K562 (cell line): ENCODE data around the gene NPEPL1. TPM values are rescaled to one million over a fixed set of nuclear protein-coding genes. Genes with fewer than 3 reads are reported as not detected.

Source experiments
- ATAC-seq: fragments of 200-7000 bp; cut with Tn5 transposase; 3 replicates; pipeline ENCODE4 v1.9.1; 2020; ENCODE audit warnings: moderate library complexity
- BruUV-seq: library from RNA; stranded (reverse); fragments of 400-500 nt; replicated peaks from 2 replicates; lab custom pipeline; 2021; lab: Mats Ljungman, UMichigan
- CTCF ChIA-PET: fragments of 300-600 bp; formaldehyde crosslinking; extraction: SDS; loops from one replicate; lab custom pipeline; 2021; ENCODE audit warnings: low intra/inter-chr PET ratio; lab: Yijun Ruan, JAX
- POLR2A ChIA-PET: fragments of 300-600, 350-650 bp; sonication (Branson Sonifier 250); formaldehyde crosslinking; extraction: SDS; loops from one replicate; lab custom pipeline; 2021; ENCODE audit warnings: antibody characterized with exemption, inconsistent platforms; lab: Yijun Ruan, JAX
- DNase-seq, 4 experiments: peaks; one replicate each; pipeline versions ENCODE4 v3.0.0 to v3.0.0-alpha.2; 2011 to 2018; ENCODE audit warnings: low spot score in 3 of 4, mixed read lengths in 3 of 4; ENCODE audit errors: extremely low read depth in 1 of 4
- FAIRE-seq: peaks from 2 replicates; lab custom pipeline; 2011; peaks lifted over from hg19 to GRCh38; lab: Jason Lieb, UNC
- H2AFZ ChIP-seq: 2 replicates; pipeline ENCODE4 v1.6.0; 2011; ENCODE audit warnings: low read depth, low read length, control low read depth, inconsistent platforms
- H3K27ac ChIP-seq: fragments of 200-600 bp; 3 replicates; pipeline ENCODE4 v1.8.0; 2011; ENCODE audit warnings: low read depth, mild to moderate bottlenecking, control low read depth, inconsistent platforms, low read length, moderate library complexity, mixed read lengths; ENCODE audit errors: extremely low read depth
- H3K27me3 ChIP-seq, 2 experiments: fragments of 300-600 bp in 1 of 2; 2 replicates in 1 of 2; 3 replicates in 1 of 2; pipeline versions ENCODE4 v1.6.0 to v1.8.0; 2011; ENCODE audit warnings: inconsistent platforms in 2 of 2, low read length in 2 of 2, mild to moderate bottlenecking in 1 of 2, mixed read lengths in 1 of 2, moderate library complexity in 1 of 2; ENCODE audit not compliant: control insufficient read depth in 2 of 2, insufficient read depth in 2 of 2
- H3K36me3 ChIP-seq: fragments of 300-600 bp; 3 replicates; pipeline ENCODE4 v1.8.0; 2011; ENCODE audit warnings: mild to moderate bottlenecking, low read length, inconsistent platforms; ENCODE audit not compliant: control insufficient read depth, insufficient read depth
- H3K4me1 ChIP-seq, 2 experiments: fragments of 200-600 bp in 1 of 2; replicated peaks in 1 of 2; 2 replicates in 1 of 2; 3 replicates in 1 of 2; pipeline versions ENCODE4 v1.5.1 to v1.8.0; 2011; ENCODE audit warnings: inconsistent platforms in 2 of 2, low read length in 2 of 2, mild to moderate bottlenecking in 1 of 2, mixed read lengths in 1 of 2, moderate library complexity in 1 of 2; ENCODE audit not compliant: control insufficient read depth in 2 of 2, insufficient read depth in 2 of 2
- H3K4me2 ChIP-seq: 2 replicates; pipeline ENCODE4 v1.6.1; 2011; ENCODE audit warnings: low read length, control low read depth, inconsistent platforms, mixed read lengths; ENCODE audit not compliant: insufficient read depth
- H3K4me3 ChIP-seq: fragments of 200-600 bp; sonication (generic), shearing (Covaris generic); 2 replicates; pipeline ENCODE4 v1.5.1; 2016; ENCODE audit warnings: control low read depth, inconsistent platforms
- H3K79me2 ChIP-seq: fragments of 200-600 bp; 3 replicates; pipeline ENCODE4 v1.8.0; 2011; ENCODE audit warnings: low read length, inconsistent platforms; ENCODE audit not compliant: control insufficient read depth, insufficient read depth
- H3K9ac ChIP-seq, 2 experiments: 2 replicates each; pipeline versions ENCODE4 v1.6.0 to v1.6.1; 2011; ENCODE audit warnings: low read depth in 2 of 2, low read length in 2 of 2, control low read depth in 1 of 2, inconsistent platforms in 1 of 2, mild to moderate bottlenecking in 1 of 2, mixed read lengths in 1 of 2; ENCODE audit not compliant: insufficient read depth in 1 of 2
- H3K9me1 ChIP-seq: one replicate; pipeline ENCODE4 v1.6.0; 2011; ENCODE audit warnings: inconsistent platforms, mild to moderate bottlenecking, low read length, moderate library complexity; ENCODE audit not compliant: control insufficient read depth, insufficient read depth
- H3K9me3 ChIP-seq: replicated peaks from 2 replicates; pipeline ENCODE4 v1.5.1; 2011; ENCODE audit warnings: low read depth, low read length, inconsistent platforms; ENCODE audit not compliant: control insufficient read depth, insufficient read depth
- H4K20me1 ChIP-seq: replicated peaks from 2 replicates; pipeline ENCODE4 v1.6.1; 2011; ENCODE audit warnings: low read length, inconsistent platforms, mixed read lengths; ENCODE audit not compliant: control insufficient read depth, insufficient read depth
- ATF3 ChIP-seq, 2 experiments: fragments of 450-650 bp in 1 of 2; sonication (generic) in 1 of 2; formaldehyde crosslinking in 1 of 2; IDR thresholded peaks in 1 of 2; conservative IDR thresholded peaks in 1 of 2; 2 replicates each; pipeline versions ENCODE4 v1.6.1 to v1.8.1; 2016 to 2023; ENCODE audit warnings: mild to moderate bottlenecking in 2 of 2, moderate library complexity in 2 of 2, inconsistent platforms in 1 of 2, missing genetic modification reagents in 1 of 2
- CEBPG ChIP-seq, 3 experiments: fragments of 200-800 bp in 1 of 3; sonication (Bioruptor generic) in 1 of 3; sonication (generic) in 1 of 3; formaldehyde crosslinking in 1 of 3; IDR thresholded peaks in 2 of 3; conservative IDR thresholded peaks in 1 of 3; 2 replicates each; pipeline versions ENCODE4 v1.6.1 to v1.8.0; 2016 to 2022; ENCODE audit warnings: missing compliant biosample characterization in 2 of 3, missing genetic modification characterization in 2 of 3, mild to moderate bottlenecking in 1 of 3, missing genetic modification reagents in 1 of 3
- FOXJ3 ChIP-seq: sonication (generic); formaldehyde crosslinking; IDR thresholded peaks from 2 replicates; pipeline ENCODE4 v1.4.0; 2020; ENCODE audit warnings: mild to moderate bottlenecking, missing genetic modification reagents
- FOXP1 ChIP-seq: sonication (generic); formaldehyde crosslinking; IDR thresholded peaks from 2 replicates; pipeline ENCODE4 v1.8.0; 2022; ENCODE audit warnings: mild to moderate bottlenecking, missing genetic modification reagents
- LCOR ChIP-seq: sonication (generic); formaldehyde crosslinking; IDR thresholded peaks from 2 replicates; pipeline ENCODE4 v1.8.0; 2022; ENCODE audit warnings: mild to moderate bottlenecking, missing genetic modification reagents
- MCM5 ChIP-seq: fragments of 450-650 bp; IDR thresholded peaks from 2 replicates; pipeline ENCODE4 v1.6.1; 2016; ENCODE audit warnings: low read depth
- NFXL1 ChIP-seq: fragments of 450-650 bp; formaldehyde crosslinking; IDR thresholded peaks from 2 replicates; pipeline ENCODE4 v1.4.0; 2021; ENCODE audit warnings: mild to moderate bottlenecking
- PHB ChIP-seq: fragments of 250-450 bp; sonication (Bioruptor Pico); IDR thresholded peaks from 2 replicates; pipeline ENCODE4 v1.5.0; 2021
- TAF15 ChIP-seq: fragments of 200-400 bp; formaldehyde crosslinking; IDR thresholded peaks from 2 replicates; pipeline ENCODE4 v1.6.1; 2017; ENCODE audit warnings: mild to moderate bottlenecking, low read depth, low read length, moderate library complexity
- TCF7 ChIP-seq: sonication (generic); IDR thresholded peaks from 2 replicates; pipeline ENCODE4 v1.6.1; 2016; ENCODE audit warnings: antibody characterized with exemption, borderline replicate concordance
- ZNF41 ChIP-seq: fragments of 250-450 bp; sonication (Bioruptor Pico); conservative IDR thresholded peaks from 2 replicates; pipeline ENCODE4 v1.4.0; 2020; ENCODE audit warnings: mild to moderate bottlenecking
- ZNF57 ChIP-seq: fragments of 450-650 bp; formaldehyde crosslinking; IDR thresholded peaks from 2 replicates; pipeline ENCODE4 v1.4.0; 2020; ENCODE audit warnings: mild to moderate bottlenecking, moderate library complexity
- WGBS: fragments of 100-300 bp; shearing (Covaris generic); methylation state at CpG from one replicate; pipeline ENCODE4 v1.1.6; 2016; ENCODE audit warnings: low coverage, mixed read lengths; ENCODE audit not compliant: insufficient coverage; ENCODE audit errors: missing lambda C conversion rate; 5-methylcytosine and 5-hydroxymethylcytosine counted together
- in situ Hi-C: fragments of 300-500 bp; cut with MboI; formaldehyde crosslinking; loops from 4 replicates; pipeline ENCODE4 v1.15.0; 2018; ENCODE audit warnings: inconsistent platforms, mixed read lengths
- intact Hi-C: fragments of 100-400 bp; cut with micrococcal nuclease; formaldehyde crosslinking; loops from 2 replicates; pipeline ENCODE4 v1.14.2; 2022
- polyA plus RNA-seq, 8 experiments: library from polyadenylated mRNA; depleted of rRNA in 4 of 8; stranded (reverse) in 5 of 8; unstranded in 3 of 8; fragments of >200 nt; fragmentation: Nextera tagmentation in 2 of 8; fragmentation: Illumina TruSeq in 1 of 8; extraction: Ambion mirVana in 2 of 8; extraction: Trizol in 1 of 8; gene quantifications; 2 replicates each; pipeline versions ENCODE4 v1.2.1 to v1.2.3, GENCODE V29; 2011 to 2014; ENCODE audit warnings: inconsistent platforms in 1 of 8, missing spikeins in 1 of 8
- total RNA-seq, 7 experiments: library from RNA; depleted of rRNA in 6 of 7; stranded (reverse); fragments of >200 nt in 6 of 7; fragmentation: Illumina TruSeq in 2 of 7; extraction: Trizol in 2 of 7; gene quantifications; 2 replicates each; pipeline versions ENCODE4 v1.2.1 to v1.2.3, GENCODE V29; 2011 to 2021; ENCODE audit warnings: low replicate concordance in 1 of 7

The NPEPL1 gene
- total and polyA plus RNA-seq, 9 of the 15 experiments (the other 6 are each of a cell fraction or from before 2014, with no cell fraction given): 0.04 to 5.6 (median 0.94) TPM

- Histone ChIP-seq H3K79me2 (no peaks in the 10 kb centered on the region), H3K36me3 (no peaks in the 10 kb centered on the region), H3K4me1 (no peaks in the 10 kb centered on the region), H3K9me1 (no peaks in the 10 kb centered on the region), H3K27ac (no peak overlapping the region), H3K4me3 (no peak overlapping the region), H3K9me3 (no peaks in the 10 kb centered on the region), H3K9ac (no peak overlapping the region), H3K4me2 (no peak overlapping the region), H2AFZ (no peak overlapping the region), H3K27me3 (peaks cover 23 to 44% of the 10 kb centered on the region in 2 experiments), H4K20me1 (no peaks in the 10 kb centered on the region)
- no peak for DNase-seq
- ATAC-seq: no peak
- FAIRE-seq: no peak
- ChIA-PET POLR2A (interaction anchor here (1.0 kb wide), 1 partner anchor 9 kb away, joined by 3 read pairs; no protein-coding TSS in a partner anchor), CTCF (no interaction called here)
- WGBS: 0% methylated on average over 3 of the region's 3 CpGs
- intact Hi-C loops: no loop called here
- BruUV-seq: no TSS peak
- TF ChIP-seq NFXL1 (CRISPR knock-in tag) (no peak), LCOR (CRISPR knock-in tag) (no peak), ATF3 (IDR thresholded peaks at IDR 0.05) (no peak), ATF3 (CRISPR knock-in tag; conservative IDR thresholded peaks at IDR 0.05) (no peak), FOXP1 (no peak), PHB (CRISPR knock-in tag) (no peak), FOXJ3 (CRISPR knock-in tag) (no peak), TAF15 (no peak), ZNF57 (no peak), TCF7 (no peak), MCM5 (no peak), ZNF41 (CRISPR knock-in tag) (no peak), CEBPG (CRISPR knock-in tag; IDR thresholded peaks at IDR 0.05) (no peak), CEBPG (tag; conservative IDR thresholded peaks at IDR 0.05 in 1 of 2, IDR thresholded peaks at IDR 0.05 in 1 of 2) (no peak)
- in situ Hi-C loops: no loop called here
These were observed 68.3 kb downstream of the NPEPL1 start for GRCh38 chr20:58760856-58761255.
